Stimulated activated CD4-positive, alpha-beta T cell treated with anti-CD3 and anti-CD28 coated beads, Interleukin-2, amount 100 ng/mL, for 48 hours (primary cell): Measurements from ENCODE around the gene HMGN4.
"Not testable (repeated sequence)": the region's sequence is repeated elsewhere in the genome, so short reads cannot be mapped to it uniquely, and the experiment has no call there.

Experiments used
- DNase-seq, 2 donors: peaks; one replicate each; pipeline ENCODE4 v3.0.0-alpha.2; 2020

Gene HMGN4

DNA sequence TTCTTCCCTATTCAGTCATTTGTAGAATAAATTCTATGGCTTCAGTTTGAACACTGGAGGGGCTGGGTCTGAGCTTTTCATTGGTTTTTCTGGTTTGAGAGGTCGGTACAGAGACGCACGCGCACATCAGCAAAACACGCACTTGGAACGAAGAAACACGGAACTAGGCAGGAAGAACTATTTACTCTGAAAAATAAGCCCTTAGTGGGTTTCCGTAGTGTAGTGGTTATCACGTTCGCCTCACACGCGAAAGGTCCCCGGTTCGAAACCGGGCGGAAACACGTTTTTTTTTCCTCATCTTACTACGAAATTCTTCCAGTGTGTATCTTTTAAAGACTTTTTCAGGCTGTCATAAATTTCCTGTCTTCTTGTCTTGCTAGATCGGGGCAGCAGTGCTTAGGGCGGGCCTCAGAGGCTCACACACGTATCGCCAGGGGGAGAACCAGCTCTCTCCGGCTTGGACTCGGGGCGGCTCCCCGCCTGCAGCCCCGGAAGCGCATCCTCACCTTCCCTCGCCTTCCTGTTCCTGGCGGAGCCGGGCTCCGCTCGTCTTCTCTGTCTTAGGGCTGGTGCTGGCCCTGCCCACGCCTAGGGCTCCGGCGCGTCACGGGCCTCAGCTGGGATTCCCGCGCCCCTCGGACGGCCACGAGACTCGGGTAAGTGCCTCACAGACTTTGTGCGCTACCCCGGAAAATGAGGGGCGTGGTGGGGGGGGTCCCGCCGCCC lies at the start of gene HMGN4:
Gene HMGN4, plus strand, starts transcription at position 521 of the 726 bp plus-strand sequence. CDS start 6,841 bp downstream, outside the sequence.
- DNase-seq, result peak; percentile 70 to 74

DNA sequence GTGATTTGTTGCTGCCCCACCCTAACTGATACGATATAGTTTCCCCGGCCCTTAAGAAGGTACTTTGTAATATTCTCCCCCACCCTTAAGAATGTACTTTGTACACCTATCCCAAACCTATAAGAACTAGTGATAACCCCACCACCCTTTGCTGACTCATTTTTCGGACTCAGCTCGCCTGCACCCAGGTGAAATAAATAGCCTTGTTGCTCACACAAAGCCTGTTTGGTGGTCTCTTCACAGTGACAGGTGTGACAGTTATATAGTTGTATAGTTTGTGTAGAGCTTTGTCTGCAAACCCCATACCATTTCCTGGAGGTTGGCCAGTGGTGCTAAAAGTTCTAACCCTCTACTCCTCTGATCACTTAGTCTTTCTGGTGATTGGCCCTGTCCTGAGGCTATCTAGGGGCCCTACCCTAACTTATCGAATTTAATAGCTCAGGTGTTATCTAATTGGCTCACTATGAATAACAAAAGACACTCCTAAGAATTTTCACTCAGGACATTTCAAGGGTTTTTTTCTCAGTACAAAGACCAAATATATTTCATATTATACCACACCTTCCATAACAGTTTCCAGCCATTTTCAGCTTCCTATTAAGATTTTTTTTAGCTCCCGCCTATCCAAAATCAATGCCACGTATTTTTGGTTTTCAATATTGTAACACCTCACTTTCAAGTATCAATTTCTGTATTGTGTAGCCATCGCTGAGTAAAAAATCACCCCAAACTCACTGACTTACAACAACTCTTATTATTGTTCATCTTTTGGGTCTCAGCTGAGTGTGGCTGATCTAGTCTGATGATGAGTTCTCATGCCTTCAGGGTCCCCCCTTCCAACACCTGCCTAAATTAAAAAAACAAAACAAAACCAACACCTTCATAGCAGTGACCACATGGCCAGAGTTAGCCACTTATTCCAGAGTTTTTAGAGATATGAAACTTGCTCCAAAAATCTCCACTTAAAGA lies 47.9 kb upstream of the HMGN4 start:
- no peak for DNase-seq

DNA sequence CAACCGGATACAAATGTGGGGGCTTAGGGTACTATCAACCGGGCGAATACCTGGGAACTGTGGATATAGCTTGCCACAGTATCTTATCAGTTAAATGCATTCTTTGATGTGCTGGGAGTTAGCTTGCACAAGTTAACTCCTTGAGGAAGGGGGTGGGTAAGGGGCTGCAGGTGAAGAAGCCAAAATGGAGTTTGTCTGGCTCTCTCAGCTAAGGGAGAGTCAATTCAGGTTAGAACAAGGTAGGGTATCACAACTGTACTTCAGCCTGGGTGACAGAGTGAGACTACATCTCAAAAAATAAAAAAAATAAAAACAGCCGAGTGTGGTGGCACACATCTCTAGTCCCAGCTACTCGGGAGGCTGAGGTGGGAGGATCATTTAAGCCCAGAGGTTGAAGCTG lies 46.6 kb upstream of the HMGN4 start:
- DNase-seq, result no peak

- DNase-seq, result no peak
Observed at GRCh38 chr6:26493258-26493657, 44.9 kb upstream of the HMGN4 start.

DNA sequence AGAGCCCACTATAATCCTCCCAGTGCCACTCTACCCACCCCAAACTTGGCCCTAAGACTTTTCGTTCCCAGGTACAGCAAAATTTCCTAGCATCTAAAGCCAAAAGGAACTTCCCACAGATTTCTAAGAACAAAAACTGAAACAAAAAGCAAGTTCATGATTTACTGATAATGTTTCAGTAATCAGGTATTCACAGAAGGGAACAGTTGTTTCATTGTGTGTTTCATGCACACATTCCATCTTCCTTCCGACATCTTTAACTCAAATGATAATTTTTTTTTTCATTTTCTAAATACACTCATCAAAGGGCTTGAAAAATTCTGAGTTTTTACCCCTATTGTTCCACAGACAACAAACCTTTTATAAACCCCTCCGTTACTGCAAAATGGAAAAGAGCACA lies 44.0 kb upstream of the HMGN4 start:
- no peak for DNase-seq

DNA sequence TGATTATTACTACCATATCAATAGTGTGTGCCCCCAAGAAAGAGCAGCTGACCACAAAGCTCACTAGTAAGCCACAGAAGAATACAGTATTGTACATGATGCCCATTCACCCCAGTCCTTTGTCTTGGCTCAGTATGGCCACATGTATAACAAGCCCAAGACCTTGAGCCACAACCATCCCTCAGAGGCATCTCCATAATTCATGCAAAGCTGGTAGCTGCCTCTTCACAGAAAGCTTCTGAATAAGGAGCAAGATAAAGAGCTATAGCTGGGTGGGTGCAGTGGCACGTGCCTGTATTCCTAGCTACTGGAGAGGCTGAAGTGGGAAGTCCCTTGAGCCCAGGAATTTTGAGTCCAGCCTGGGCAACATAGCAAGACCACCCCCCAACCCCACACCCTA lies 42.9 kb upstream of the HMGN4 start:
- no peak for DNase-seq

- DNase-seq, result no peak
Observed at GRCh38 chr6:26497610-26498009, 40.6 kb upstream of the HMGN4 start.

GRCh38 chr6:26500102-26500501 lies 38.1 kb upstream of the HMGN4 start, which contains the start of gene BTN1A1:
Gene BTN1A1, plus strand, starts transcription at chr6:26500303. Its CDS starts 984 bp downstream, at chr6:26501287.
- no peak for DNase-seq

- peak; percentile 13 to 30 for DNase-seq
Observed at GRCh38 chr6:26501482-26501986, 36.6 kb upstream of the HMGN4 start.

DNA sequence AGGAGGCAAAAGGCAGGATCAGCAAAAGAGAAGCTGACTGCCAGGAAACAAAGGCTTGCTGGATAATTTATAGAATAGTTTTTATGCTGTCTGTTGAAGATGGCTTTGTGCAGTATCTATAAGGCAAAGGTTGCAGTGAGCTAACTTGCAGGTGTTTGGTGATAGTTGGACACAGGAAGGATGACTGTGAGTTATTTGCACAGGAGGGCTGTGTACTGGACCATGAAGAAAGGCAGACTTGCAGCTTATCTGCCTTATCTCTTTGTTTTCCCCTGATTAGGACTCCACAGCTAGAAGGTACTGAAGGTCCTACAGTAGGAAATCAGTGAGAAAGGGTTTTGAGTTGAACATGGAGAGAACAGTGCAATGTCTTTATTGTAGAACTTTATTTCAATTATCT lies 36.0 kb upstream of the HMGN4 start:
- no peak for DNase-seq

GRCh38 chr6:26502626-26503025 lies 35.5 kb upstream of the HMGN4 start:
- DNase-seq, result no peak

DNA sequence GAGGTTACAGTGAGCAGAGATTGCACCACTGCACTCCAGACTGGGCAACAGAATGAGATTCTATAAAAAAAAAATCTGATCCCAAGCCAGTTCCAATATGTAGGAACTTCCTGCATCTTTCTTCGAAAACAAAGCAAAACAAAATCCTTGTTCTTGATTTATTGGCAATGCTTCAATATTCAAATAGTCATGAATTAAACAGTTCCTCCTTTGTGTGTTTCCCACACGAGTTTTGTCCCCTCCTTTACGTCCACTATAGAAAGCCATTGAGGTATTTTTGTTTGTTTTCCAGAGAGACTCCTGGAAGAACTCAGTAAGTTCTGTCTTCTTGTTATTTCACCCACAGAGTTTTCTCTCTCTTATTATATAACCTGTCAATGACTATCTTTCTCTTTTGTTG lies 30.5 kb upstream of the HMGN4 start:
- DNase-seq, result no peak

GRCh38 chr6:26511033-26511432 lies 27.1 kb upstream of the HMGN4 start:
- not testable (repeated sequence) for DNase-seq

GRCh38 chr6:26514984-26515383 lies 23.2 kb upstream of the HMGN4 start:
- DNase-seq, result no peak

- no peak for DNase-seq
Observed at GRCh38 chr6:26516481-26517427, 21.4 kb upstream of the HMGN4 start.

- no peak for DNase-seq
Observed at GRCh38 chr6:26519359-26519758, 18.8 kb upstream of the HMGN4 start.

- no peak for DNase-seq
Observed at GRCh38 chr6:26520237-26520849, 17.8 kb upstream of the HMGN4 start.

GRCh38 chr6:26520850-26521599 lies 17.1 kb upstream of the HMGN4 start:
- DNase-seq, result peak; percentile 80 to 89

GRCh38 chr6:26521600-26522391 lies 16.4 kb upstream of the HMGN4 start:
- peak; percentile 59 to 65 for DNase-seq
